Natural killer cell (primary cell): ENCODE results near the gene ACE2. TPM values are rescaled to one million over a fixed set of nuclear protein-coding genes. Genes with fewer than 3 reads are reported as not detected.

Experiments used
- ATAC-seq, 3 donors: fragments of 150-1000 bp in 2 of 3; fragments of 200-7000 bp in 1 of 3; cut with Tn5 transposase; 1 replicate in 1 of 3; 2 replicates in 2 of 3; pipeline ENCODE4 v1.10.0; 2021; ENCODE audit warnings: mild to moderate bottlenecking in 2 of 3, moderate library complexity in 2 of 3
- DNase-seq, 2 donors: peaks; one replicate each; pipeline versions ENCODE4 v3.0.0 to v3.0.0-alpha.2; 2013 to 2021; ENCODE audit warnings: mixed read lengths in 1 of 2
- H3K27ac ChIP-seq: one replicate; pipeline ENCODE4 v1.5.1; 2013; ENCODE audit warnings: mild to moderate bottlenecking, low read length
- H3K27me3 ChIP-seq: one replicate; pipeline ENCODE4 v1.6.1; 2013; ENCODE audit warnings: low read length; ENCODE audit not compliant: control insufficient read depth, insufficient read depth
- H3K36me3 ChIP-seq: one replicate; pipeline ENCODE4 v1.6.1; 2013; ENCODE audit warnings: low read length; ENCODE audit not compliant: control insufficient read depth, insufficient read depth
- H3K4me1 ChIP-seq: one replicate; pipeline ENCODE4 v1.6.1; 2013; ENCODE audit warnings: low read length; ENCODE audit not compliant: control insufficient read depth, insufficient read depth
- H3K4me3 ChIP-seq: one replicate; pipeline ENCODE4 v1.5.1; 2013; ENCODE audit warnings: low read length
- H3K9me3 ChIP-seq: one replicate; pipeline ENCODE4 v1.6.1; 2013; ENCODE audit warnings: low read length; ENCODE audit not compliant: control insufficient read depth, insufficient read depth
- H3K27ac Mint-ChIP-seq, 2 donors: one replicate each; pipeline ENCODE4 v1.8.0; 2022; ENCODE audit warnings: mild to moderate bottlenecking in 2 of 2, mixed read lengths in 2 of 2, moderate library complexity in 1 of 2
- H3K27me3 Mint-ChIP-seq, 2 donors: one replicate each; pipeline ENCODE4 v1.8.0; 2022; ENCODE audit warnings: low read depth in 2 of 2, mixed read lengths in 2 of 2
- H3K36me3 Mint-ChIP-seq: one replicate; pipeline ENCODE4 v1.8.0; 2022; ENCODE audit warnings: mixed read lengths
- H3K4me1 Mint-ChIP-seq, 2 donors: one replicate each; pipeline ENCODE4 v1.8.0; 2022; ENCODE audit warnings: mixed read lengths in 2 of 2
- H3K4me3 Mint-ChIP-seq: one replicate; pipeline ENCODE4 v1.8.0; 2022; ENCODE audit warnings: mild to moderate bottlenecking, moderate library complexity, mixed read lengths
- H3K9me3 Mint-ChIP-seq, 2 donors: one replicate each; pipeline ENCODE4 v1.8.0; 2022; ENCODE audit warnings: mixed read lengths in 2 of 2
- whole genome bisulfite sequencing: methylation state at CpG from one replicate; pipeline ENCODE4 v1.1.7; 2013; ENCODE audit warnings: missing lambda C conversion rate; ENCODE audit not compliant: insufficient coverage; 5-methylcytosine and 5-hydroxymethylcytosine counted together
- intact Hi-C: fragments of 100-400 bp; cut with micrococcal nuclease; formaldehyde crosslinking; loops from one replicate; pipeline ENCODE4 v1.14.2; 2022
- total RNA-seq, 4 donors: library from RNA; stranded (reverse); fragments of 120-200 nt in 1 of 4; gene quantifications; one replicate each; pipeline versions ENCODE4 v1.2.3 to v1.2.4, GENCODE V29; 2013 to 2022
- TF ChIP-seq, protein P1 (sequence below): fragments of 200-600 bp; IDR thresholded peaks from one replicate; pipeline ENCODE4 v1.8.0; 2022; ENCODE audit warnings: antibody characterized with exemption

The ACE2 gene
- total RNA-seq, 3 donors from 2014 or later (not counting 1 experiment from before 2014, with no cell fraction given) = not detected

DNA sequence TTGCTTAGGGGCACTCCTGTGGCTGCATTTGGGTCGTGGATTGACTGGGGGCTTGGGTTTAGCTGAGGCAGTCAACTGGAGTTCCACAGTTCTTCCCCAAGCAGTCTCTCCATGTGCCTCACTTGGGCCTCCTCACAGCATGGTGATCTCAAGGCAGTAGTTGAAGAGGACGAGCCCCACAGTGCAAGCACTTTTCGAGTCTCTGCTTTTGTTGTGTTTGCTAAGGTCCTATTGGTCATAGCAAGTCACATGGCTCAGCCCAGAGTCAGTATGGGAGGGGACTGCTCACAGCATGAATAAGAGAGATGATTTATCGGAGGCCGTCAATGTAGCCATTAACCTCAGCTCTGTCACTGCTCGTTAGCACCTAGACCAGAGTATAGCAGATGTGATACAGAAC is 70.4 kb downstream of the ACE2 start:
- Mint-ChIP-seq H3K27me3 (peaks cover 0 to 47% of the 10 kb centered on the region in 2 donors), H3K36me3 (no peaks in the 10 kb centered on the region), H3K9me3 (no peaks in the 10 kb centered on the region), H3K4me3 (no peak overlapping the region), H3K27ac (no peak overlapping the region), H3K4me1 (no peaks in the 10 kb centered on the region)
- Histone ChIP-seq H3K36me3 (no peaks in the 10 kb centered on the region), H3K27me3 (no peaks in the 10 kb centered on the region), H3K4me3 (no peak overlapping the region), H3K4me1 (no peaks in the 10 kb centered on the region), H3K9me3 (no peaks in the 10 kb centered on the region), H3K27ac (no peak overlapping the region)
- 85% methylated on average over 6 of the region's 6 CpGs for WGBS
- TF ChIP-seq, protein P1, sequence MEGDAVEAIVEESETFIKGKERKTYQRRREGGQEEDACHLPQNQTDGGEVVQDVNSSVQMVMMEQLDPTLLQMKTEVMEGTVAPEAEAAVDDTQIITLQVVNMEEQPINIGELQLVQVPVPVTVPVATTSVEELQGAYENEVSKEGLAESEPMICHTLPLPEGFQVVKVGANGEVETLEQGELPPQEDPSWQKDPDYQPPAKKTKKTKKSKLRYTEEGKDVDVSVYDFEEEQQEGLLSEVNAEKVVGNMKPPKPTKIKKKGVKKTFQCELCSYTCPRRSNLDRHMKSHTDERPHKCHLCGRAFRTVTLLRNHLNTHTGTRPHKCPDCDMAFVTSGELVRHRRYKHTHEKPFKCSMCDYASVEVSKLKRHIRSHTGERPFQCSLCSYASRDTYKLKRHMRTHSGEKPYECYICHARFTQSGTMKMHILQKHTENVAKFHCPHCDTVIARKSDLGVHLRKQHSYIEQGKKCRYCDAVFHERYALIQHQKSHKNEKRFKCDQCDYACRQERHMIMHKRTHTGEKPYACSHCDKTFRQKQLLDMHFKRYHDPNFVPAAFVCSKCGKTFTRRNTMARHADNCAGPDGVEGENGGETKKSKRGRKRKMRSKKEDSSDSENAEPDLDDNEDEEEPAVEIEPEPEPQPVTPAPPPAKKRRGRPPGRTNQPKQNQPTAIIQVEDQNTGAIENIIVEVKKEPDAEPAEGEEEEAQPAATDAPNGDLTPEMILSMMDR = no peak
- ATAC-seq = no peak
- DNase-seq = no peak
- intact Hi-C loops = no loop called here

DNA sequence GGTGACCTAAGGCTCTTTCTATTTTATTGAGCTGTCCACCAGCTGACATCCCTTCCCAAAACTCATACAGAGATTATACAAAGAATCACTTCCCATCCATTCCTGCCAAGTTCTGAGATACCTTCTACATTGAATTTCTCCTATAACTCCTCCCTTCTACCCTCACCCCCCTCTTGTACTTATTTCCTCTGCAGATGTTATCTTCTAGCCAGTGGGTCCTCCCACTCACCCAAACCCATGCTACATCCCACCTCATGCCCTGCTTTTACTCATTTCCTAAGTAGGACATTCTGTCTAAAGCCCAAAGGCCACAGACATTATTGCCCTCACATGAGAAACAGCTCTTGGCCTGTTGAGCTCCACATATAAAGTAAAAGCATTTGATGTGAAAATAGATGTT is 71.6 kb downstream of the ACE2 start:
- TF ChIP-seq, protein P1 = no peak
- H3K36me3 ChIP-seq = no peaks in the 10 kb centered on the region
- DNase-seq (no peak), ATAC-seq (no peak)
- H3K27me3 Mint-ChIP-seq = peaks cover 0 to 45% of the 10 kb centered on the region in 2 donors
- intact Hi-C loops = no loop called here
- H3K4me1 Mint-ChIP-seq = no peaks in the 10 kb centered on the region
- H3K36me3 Mint-ChIP-seq = no peaks in the 10 kb centered on the region
- no peaks in the 10 kb centered on the region for H3K4me1 ChIP-seq
- H3K27ac ChIP-seq = no peak overlapping the region
- no peak overlapping the region for H3K27ac Mint-ChIP-seq
- no peaks in the 10 kb centered on the region for H3K9me3 Mint-ChIP-seq
- no peak overlapping the region for H3K4me3 ChIP-seq
- no peaks in the 10 kb centered on the region for H3K9me3 ChIP-seq
- H3K27me3 ChIP-seq = no peaks in the 10 kb centered on the region
- H3K4me3 Mint-ChIP-seq = no peak overlapping the region

GRCh38 chrX:15525664-15526416 is 74.9 kb downstream of the ACE2 start:
- Histone ChIP-seq H3K4me3 (no peak overlapping the region), H3K36me3 (no peaks in the 10 kb centered on the region), H3K27me3 (no peaks in the 10 kb centered on the region), H3K27ac (no peak overlapping the region), H3K4me1 (no peaks in the 10 kb centered on the region), H3K9me3 (no peaks in the 10 kb centered on the region)
- Mint-ChIP-seq H3K9me3 (no peaks in the 10 kb centered on the region), H3K4me1 (no peaks in the 10 kb centered on the region), H3K4me3 (no peak overlapping the region), H3K27me3 (peaks cover 9 to 44% of the 10 kb centered on the region in 2 donors), H3K36me3 (no peaks in the 10 kb centered on the region), H3K27ac (no peak overlapping the region)
- WGBS = 91% methylated on average over 3 of the region's 8 CpGs
- DNase-seq (no peak), ATAC-seq (no peak)
- TF ChIP-seq, protein P1 = no peak
- intact Hi-C loops = no loop called here

DNA sequence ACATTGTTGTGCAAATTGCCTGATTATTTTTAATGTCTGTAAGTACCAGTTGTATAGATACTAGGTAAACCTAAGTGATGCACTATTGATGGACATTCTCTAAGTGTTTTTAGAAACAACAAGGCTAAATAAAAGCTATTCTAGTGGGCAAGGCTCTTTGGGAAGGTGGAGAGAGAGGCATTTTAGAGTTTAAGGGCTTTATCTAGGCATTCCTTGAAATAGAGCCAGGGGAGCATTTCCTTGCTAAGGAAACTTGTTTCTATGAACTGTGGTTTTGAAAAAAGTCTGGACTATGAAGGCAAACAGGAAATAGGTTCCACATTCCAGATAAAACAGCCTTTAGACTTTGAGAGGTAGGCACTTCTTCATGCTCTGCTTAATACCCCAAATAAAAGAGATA is 76.3 kb downstream of the ACE2 start:
- H3K36me3 ChIP-seq = no peaks in the 10 kb centered on the region
- no peak for DNase-seq
- peaks cover 9 to 34% of the 10 kb centered on the region in 2 donors for H3K27me3 Mint-ChIP-seq

More for the DNA sequence above, 76.3 kb downstream of the ACE2 start:
- no peaks in the 10 kb centered on the region for H3K9me3 ChIP-seq
- Mint-ChIP-seq H3K4me3 (no peak overlapping the region), H3K9me3 (no peaks in the 10 kb centered on the region), H3K27ac (no peak overlapping the region), H3K36me3 (no peaks in the 10 kb centered on the region), H3K4me1 (no peaks in the 10 kb centered on the region)
- intact Hi-C loops = no loop called here
- no peak overlapping the region for H3K4me3 ChIP-seq
- no peaks in the 10 kb centered on the region for H3K27me3 ChIP-seq
- no peaks in the 10 kb centered on the region for H3K4me1 ChIP-seq
- TF ChIP-seq, protein P1 = no peak
- H3K27ac ChIP-seq = no peak overlapping the region
- ATAC-seq = no peak
